GM19099 (cell line): ENCODE data around the gene GPSM1.

Experiments
- POLR2A ChIP-seq: IDR thresholded peaks from 3 replicates; pipeline ENCODE4 v1.6.1; 2011; ENCODE audit warnings: low read depth; ENCODE audit not compliant: insufficient read length; ENCODE audit errors: extremely low read depth

GPSM1 gene

DNA sequence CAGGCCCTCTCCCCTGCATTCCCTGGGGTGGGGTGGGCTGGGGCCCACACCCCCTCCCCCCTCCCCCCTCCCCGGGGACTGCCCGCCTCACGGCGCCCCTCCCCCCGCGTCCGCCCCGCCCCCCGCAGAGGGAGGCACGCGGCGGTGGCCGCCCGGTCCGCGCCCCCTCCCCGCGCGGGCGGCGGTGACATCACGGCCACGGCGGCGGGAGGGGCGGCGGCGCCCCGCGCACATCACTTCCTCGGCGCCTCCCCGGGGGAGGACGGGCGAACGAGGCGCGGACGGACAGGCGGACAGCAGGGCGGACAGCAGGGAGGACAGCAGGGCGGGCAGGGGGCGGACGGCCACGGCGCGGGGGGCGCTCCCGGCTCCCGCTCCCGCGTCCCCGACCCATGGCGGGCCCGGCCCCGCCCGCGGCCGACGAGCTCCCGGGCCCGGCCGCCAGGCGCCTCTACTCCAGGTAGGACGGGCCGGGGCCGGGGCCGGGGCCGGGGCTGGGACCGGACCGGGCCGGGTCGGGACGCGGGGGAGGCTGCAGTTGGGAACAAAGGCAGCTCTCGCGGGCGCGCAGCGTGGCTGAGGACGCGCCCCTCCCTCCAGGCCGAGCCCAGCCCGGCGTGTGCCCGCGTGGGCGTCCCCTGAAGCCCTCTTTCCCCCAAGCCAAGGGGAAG is at the start of gene GPSM1:
Gene GPSM1 (plus strand): TSS at position 236 of the 671 bp plus-strand sequence. CDS start 157 bp downstream, at position 393.
- TF ChIP-seq POLR2A = no peak

DNA sequence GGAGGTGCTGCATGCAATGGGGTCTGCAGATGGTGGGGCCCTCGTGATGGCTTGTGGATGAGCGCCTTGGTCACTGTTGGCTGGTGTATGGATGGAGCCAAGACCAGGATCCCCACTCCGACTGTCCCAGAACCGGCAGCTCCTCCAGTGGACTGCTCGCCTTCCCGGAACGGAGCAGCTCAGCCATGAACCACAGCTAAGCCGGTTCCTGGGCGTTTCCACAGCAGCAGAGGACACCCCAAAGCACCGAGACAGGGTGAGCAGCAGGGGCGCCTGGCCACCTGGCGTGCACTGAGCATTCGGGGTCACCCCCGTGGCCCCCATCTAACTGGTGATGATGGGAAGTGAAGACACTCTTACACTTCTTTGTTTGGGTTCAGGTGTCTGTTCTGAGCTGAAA is 49.6 kb upstream of the GPSM1 start:
- no peak for TF ChIP-seq POLR2A

GRCh38 chr9:136278221-136278620 is 49.1 kb upstream of the GPSM1 start:
- TF ChIP-seq POLR2A = no peak

DNA sequence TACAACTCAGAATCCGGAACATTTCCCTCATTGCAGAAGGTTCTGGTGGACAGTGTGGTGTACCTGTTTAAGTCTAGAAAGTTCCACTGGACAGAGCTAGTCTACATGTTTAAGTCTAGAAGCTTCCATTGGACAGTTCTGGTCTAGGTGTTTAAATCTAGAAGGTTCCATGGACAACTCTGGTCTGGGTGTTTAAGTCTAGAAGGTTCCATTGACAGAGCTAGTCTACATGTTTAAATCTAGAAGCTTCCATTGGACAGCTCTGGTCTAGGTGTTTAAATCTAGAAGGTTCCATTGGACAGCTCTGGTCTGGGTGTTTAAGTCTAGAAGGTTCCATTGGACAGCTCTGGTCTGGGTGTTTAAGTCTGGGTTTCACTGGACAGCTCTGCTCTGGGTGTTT is 48.4 kb upstream of the GPSM1 start:
- TF ChIP-seq POLR2A = no peak

GRCh38 chr9:136279471-136279870 is 47.9 kb upstream of the GPSM1 start:
- no peak for TF ChIP-seq POLR2A

GRCh38 chr9:136280535-136281315 is 46.6 kb upstream of the GPSM1 start:
- no peak for TF ChIP-seq POLR2A

GRCh38 chr9:136281421-136282271 is 45.7 kb upstream of the GPSM1 start:
- no peak for TF ChIP-seq POLR2A

- TF ChIP-seq POLR2A = no peak
These were observed 45.0 kb upstream of the GPSM1 start for GRCh38 chr9:136282272-136282861.

DNA sequence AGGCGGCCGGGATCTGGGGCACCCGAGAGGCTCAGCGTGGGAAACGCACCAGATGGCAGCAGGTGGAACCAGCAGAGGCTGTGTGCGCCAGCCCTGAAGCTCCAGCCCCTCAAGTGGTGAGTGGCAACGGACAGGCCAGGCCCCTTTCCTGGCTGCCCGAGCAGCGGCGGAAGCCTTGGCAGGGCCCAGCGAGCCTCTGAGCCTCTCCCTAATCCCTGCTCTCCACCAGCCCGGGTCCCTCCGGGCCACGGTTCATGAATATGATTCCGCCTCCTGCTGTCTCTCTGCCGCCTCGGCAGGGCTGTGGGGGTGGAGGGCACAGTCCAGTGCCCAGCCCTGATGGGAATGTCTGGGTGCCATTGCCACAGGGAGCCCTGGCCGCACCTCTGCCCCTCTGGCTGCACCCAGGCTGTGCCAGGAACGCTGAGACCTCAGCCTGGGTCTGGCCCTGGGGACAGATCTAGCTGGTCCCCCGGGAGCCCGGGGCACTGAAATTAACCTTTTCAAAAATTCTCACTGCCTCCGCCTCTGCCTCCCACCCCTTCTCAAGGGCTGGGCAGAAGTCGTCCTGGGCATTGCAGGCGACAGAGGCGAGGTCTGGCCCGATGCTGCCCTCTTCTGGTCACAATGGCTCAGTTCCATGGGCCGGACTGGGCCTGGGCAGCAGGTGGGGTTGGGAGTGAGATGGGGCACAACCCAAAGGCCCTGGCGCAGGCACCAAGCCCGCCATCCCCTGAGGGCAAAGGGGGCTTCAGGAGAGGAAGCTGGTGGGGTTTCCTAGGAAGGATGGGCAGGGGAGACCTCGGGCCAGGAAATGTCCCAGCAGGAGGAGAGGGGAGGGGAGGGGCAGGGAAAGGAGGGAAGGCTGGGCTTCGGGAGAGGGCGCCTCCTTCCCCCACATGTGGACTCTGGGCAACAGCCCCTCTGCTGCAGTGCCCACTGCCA is 43.8 kb upstream of the GPSM1 start:
- TF ChIP-seq POLR2A = no peak

DNA sequence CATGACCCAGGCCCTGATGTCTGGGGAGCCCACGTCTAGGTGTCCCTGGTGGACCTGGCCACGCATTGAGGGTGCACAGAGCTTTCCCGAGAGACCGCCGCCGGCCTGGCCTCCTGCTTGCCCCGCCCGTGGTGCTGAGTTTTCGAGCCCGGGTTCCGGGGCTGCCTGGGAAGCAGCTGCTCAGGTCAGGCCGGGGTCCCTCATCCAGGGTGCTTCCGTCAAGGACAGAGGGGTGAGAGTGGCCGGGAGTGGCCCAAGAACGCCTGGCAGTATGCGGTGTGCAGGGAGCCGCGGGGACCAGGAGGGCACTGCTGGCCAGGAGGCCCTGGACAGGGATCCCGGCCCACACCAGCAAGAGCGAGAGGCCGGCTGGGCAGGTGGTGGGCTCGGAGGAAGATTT is 43.0 kb upstream of the GPSM1 start:
- TF ChIP-seq POLR2A = no peak

DNA sequence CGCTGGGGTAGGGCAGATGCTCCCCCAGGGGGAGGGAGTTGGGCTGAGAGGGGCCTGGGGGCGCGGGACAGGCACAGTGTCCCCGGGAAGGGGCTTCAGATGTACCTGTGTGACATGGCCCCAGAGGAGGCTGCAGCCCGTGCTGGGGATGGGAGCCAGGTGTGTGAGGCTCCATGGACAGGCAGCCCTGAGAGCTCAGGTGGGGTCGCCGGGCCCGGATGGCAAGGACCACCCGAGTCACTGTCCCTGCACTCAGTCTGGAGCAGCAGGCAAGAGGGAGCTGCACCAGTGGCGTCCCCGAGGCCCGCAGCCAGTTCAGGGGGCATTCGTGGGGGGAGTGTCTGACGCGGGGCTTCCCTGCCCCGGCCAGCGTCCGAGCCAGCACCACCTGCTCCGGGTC is 42.4 kb upstream of the GPSM1 start:
- no peak for TF ChIP-seq POLR2A

GRCh38 chr9:136285501-136286358 is 41.6 kb upstream of the GPSM1 start:
- no peak for TF ChIP-seq POLR2A

DNA sequence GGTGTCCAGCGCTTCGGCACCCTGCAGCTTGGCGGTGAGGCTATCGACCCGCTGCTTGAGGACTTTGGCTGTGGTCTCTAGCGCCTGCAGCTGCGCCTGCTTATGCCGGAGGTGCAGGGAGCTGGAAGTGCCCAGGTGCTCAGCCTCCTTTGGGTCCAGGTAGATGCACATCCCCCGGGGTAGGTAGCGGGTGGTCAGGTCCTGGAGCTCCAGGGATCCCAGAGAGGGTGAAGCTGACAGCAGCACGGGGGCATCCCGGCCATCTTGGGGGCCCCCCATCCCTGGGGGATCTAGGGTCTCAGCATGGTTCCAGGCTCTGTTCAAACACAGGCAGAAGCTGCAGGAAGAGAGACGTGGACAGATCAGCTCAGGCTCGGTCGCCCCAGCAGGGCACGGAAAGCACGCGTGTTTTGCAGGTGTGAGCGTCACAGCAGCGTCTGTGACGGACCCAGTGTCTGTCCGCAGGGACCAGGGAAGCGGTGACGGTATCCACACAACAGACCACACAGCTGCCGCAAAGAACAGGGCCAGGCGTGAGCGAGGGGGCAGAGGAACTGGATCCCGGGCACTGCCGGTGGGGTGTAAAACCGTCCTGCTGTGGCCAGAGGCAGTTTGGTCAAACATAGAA is 40.9 kb upstream of the GPSM1 start:
- TF ChIP-seq POLR2A = no peak
